IMR-90 (cell line): Measurements from ENCODE around the gene PDZD2. TPM values are rescaled to one million over a fixed set of nuclear protein-coding genes. Genes with fewer than 3 reads are reported as not detected.

Source experiments
- ATAC-seq: fragments of 200-7000 bp; cut with Tn5 transposase; 2 replicates; pipeline ENCODE4 v1.9.1; 2020; ENCODE audit warnings: low read depth, mild to moderate bottlenecking, moderate library complexity
- BruUV-seq: library from RNA; stranded (reverse); fragments of 400-500 nt; replicated peaks from 2 replicates; lab custom pipeline; 2021; lab: Mats Ljungman, UMichigan
- CTCF ChIA-PET: fragments of 300-600 bp; formaldehyde crosslinking; extraction: SDS; loops from one replicate; lab custom pipeline; 2021; ENCODE audit warnings: antibody characterized with exemption; lab: Yijun Ruan, JAX
- POLR2A ChIA-PET: fragments of 300-600 bp; sonication (Branson Sonifier 250); formaldehyde crosslinking; loops from one replicate; lab custom pipeline; 2022; ENCODE audit warnings: antibody characterized with exemption; ENCODE audit not compliant: unreplicated experiment; lab: Charles Lee
- DNase-seq: peaks from one replicate; pipeline ENCODE4 v3.0.0; 2013
- H2AFZ ChIP-seq: replicated peaks from 2 replicates; pipeline ENCODE3; 2013; ENCODE audit warnings: low read length, mild to moderate bottlenecking; ENCODE audit not compliant: poor library complexity
- H2AK5ac ChIP-seq: 2 replicates; pipeline ENCODE4 v1.6.1; 2013; ENCODE audit warnings: low read depth, low read length, inconsistent platforms
- H2AK9ac ChIP-seq: replicated peaks from 2 replicates; pipeline ENCODE3; 2013; ENCODE audit warnings: mild to moderate bottlenecking, low read depth, low read length, moderate library complexity; ENCODE audit not compliant: poor library complexity
- H2BK120ac ChIP-seq: 2 replicates; pipeline ENCODE4 v1.6.1; 2013; ENCODE audit warnings: low read depth, low read length, inconsistent platforms
- H2BK15ac ChIP-seq: 3 replicates; pipeline ENCODE4 v1.6.1; 2013; ENCODE audit warnings: low read depth, low read length, inconsistent platforms
- H2BK20ac ChIP-seq: 2 replicates; pipeline ENCODE4 v1.6.1; 2013; ENCODE audit warnings: low read depth, mild to moderate bottlenecking, inconsistent platforms, low read length, moderate library complexity
- H2BK5ac ChIP-seq: 2 replicates; pipeline ENCODE4 v1.6.1; 2013; ENCODE audit warnings: mild to moderate bottlenecking, low read depth, low read length, inconsistent platforms; ENCODE audit not compliant: poor library complexity, severe bottlenecking
- H3K14ac ChIP-seq: replicated peaks from 2 replicates; pipeline ENCODE4 v1.6.1; 2013; ENCODE audit warnings: low read depth, low read length, inconsistent platforms
- H3K18ac ChIP-seq: 2 replicates; pipeline ENCODE4 v1.6.1; 2013; ENCODE audit warnings: low read depth, low read length, control low read depth
- H3K23ac ChIP-seq: 2 replicates; pipeline ENCODE4 v1.6.1; 2013; ENCODE audit warnings: low read depth, low read length, inconsistent platforms
- H3K27ac ChIP-seq: 2 replicates; pipeline ENCODE4 v1.5.1; 2013; ENCODE audit warnings: mild to moderate bottlenecking, control low read depth, low read length; ENCODE audit not compliant: insufficient read depth
- H3K27me3 ChIP-seq: 2 replicates; pipeline ENCODE4 v1.6.1; 2013; ENCODE audit warnings: low read length; ENCODE audit not compliant: control insufficient read depth, insufficient read depth
- H3K36me3 ChIP-seq: 2 replicates; pipeline ENCODE4 v1.6.1; 2013; ENCODE audit warnings: low read length, mixed read lengths; ENCODE audit not compliant: control insufficient read depth, insufficient read depth
- H3K4ac ChIP-seq: 2 replicates; pipeline ENCODE4 v1.6.1; 2013; ENCODE audit warnings: low read depth, low read length, inconsistent platforms
- H3K4me1 ChIP-seq: 2 replicates; pipeline ENCODE4 v1.6.1; 2013; ENCODE audit warnings: low read length, mixed read lengths; ENCODE audit not compliant: control insufficient read depth, insufficient read depth
- H3K4me2 ChIP-seq: 2 replicates; pipeline ENCODE4 v1.6.1; 2013; ENCODE audit warnings: low read depth, mild to moderate bottlenecking, control low read depth, low read length, moderate library complexity
- H3K4me3 ChIP-seq: 2 replicates; pipeline ENCODE4 v1.5.1; 2013; ENCODE audit warnings: low read depth, mild to moderate bottlenecking, control low read depth, low read length, moderate library complexity; ENCODE audit not compliant: insufficient read depth
- H3K56ac ChIP-seq: 2 replicates; pipeline ENCODE4 v1.6.1; 2013; ENCODE audit warnings: low read length, inconsistent platforms; ENCODE audit not compliant: insufficient read depth; ENCODE audit errors: extremely low read depth
- H3K79me1 ChIP-seq, 2 experiments: 2 replicates each; pipeline ENCODE4 v1.6.1; 2013; ENCODE audit warnings: low read length in 2 of 2, inconsistent platforms in 1 of 2, low read depth in 1 of 2
- H3K9ac ChIP-seq: 2 replicates; pipeline ENCODE4 v1.6.1; 2013; ENCODE audit warnings: low read depth, low read length, control low read depth
- H3K9me1 ChIP-seq: 2 replicates; pipeline ENCODE4 v1.6.1; 2013; ENCODE audit warnings: low read length, inconsistent platforms; ENCODE audit not compliant: insufficient read depth
- H3K9me3 ChIP-seq: 2 replicates; pipeline ENCODE4 v1.6.1; 2013; ENCODE audit warnings: low read length; ENCODE audit not compliant: control insufficient read depth, insufficient read depth
- H4K20me1 ChIP-seq: 2 replicates; pipeline ENCODE4 v1.6.1; 2013; ENCODE audit warnings: low read length, inconsistent platforms; ENCODE audit not compliant: insufficient read depth
- H4K5ac ChIP-seq: 2 replicates; pipeline ENCODE4 v1.6.1; 2013; ENCODE audit warnings: mild to moderate bottlenecking, low read depth, low read length, control low read depth
- H4K8ac ChIP-seq, 2 experiments: 2 replicates each; pipeline ENCODE4 v1.6.1; 2013; ENCODE audit warnings: low read depth in 2 of 2, low read length in 2 of 2, control low read depth in 1 of 2, inconsistent platforms in 1 of 2
- H4K91ac ChIP-seq: 2 replicates; pipeline ENCODE4 v1.6.1; 2013; ENCODE audit warnings: low read depth, low read length, inconsistent platforms; ENCODE audit not compliant: insufficient read depth
- BHLHE40 ChIP-seq: fragments of 150-350 bp; IDR thresholded peaks from 2 replicates; pipeline ENCODE4 v1.6.1; 2016; ENCODE audit warnings: mild to moderate bottlenecking, low read depth, low read length
- MAZ ChIP-seq: IDR thresholded peaks from 2 replicates; pipeline ENCODE4 v1.6.1; 2012; ENCODE audit warnings: low read depth, mild to moderate bottlenecking, low read length, improper control_type of control experiment, moderate library complexity, borderline replicate concordance
- MXI1 ChIP-seq: IDR thresholded peaks from 2 replicates; pipeline ENCODE4 v1.6.1; 2012; ENCODE audit warnings: low read depth, mild to moderate bottlenecking, low read length, moderate library complexity, borderline replicate concordance
- NFE2L2 ChIP-seq: fragments of 150-350 bp; IDR thresholded peaks from 2 replicates; pipeline ENCODE4 v1.6.1; 2016; ENCODE audit warnings: low read depth, mild to moderate bottlenecking, low read length
- RFX5 ChIP-seq: IDR thresholded peaks from 2 replicates; pipeline ENCODE4 v1.8.0; 2012; ENCODE audit warnings: low read depth, mild to moderate bottlenecking, low read length, moderate library complexity
- WGBS, 2 experiments: methylation state at CpG; one replicate each; pipeline versions ENCODE4 v1.1.5 to v1.1.7; 2013; ENCODE audit warnings: missing lambda C conversion rate in 2 of 2; ENCODE audit not compliant: insufficient read length in 1 of 2; ENCODE audit errors: extremely low coverage in 2 of 2; 5-methylcytosine and 5-hydroxymethylcytosine counted together
- dilution Hi-C: fragments of 300-500 bp; cut with HindIII; formaldehyde crosslinking; loops from one replicate; pipeline ENCODE4 v1.14.3; 2018; ENCODE audit warnings: low sequenced_read_pairs; ENCODE audit not compliant: unreplicated experiment
- in situ Hi-C: fragments of 300-500 bp; cut with MboI; formaldehyde crosslinking; loops from 3 replicates; pipeline ENCODE4 v1.14.3; 2019; ENCODE audit warnings: low sequenced_read_pairs, inconsistent platforms, mixed read lengths
- intact Hi-C: fragments of 100-400 bp; cut with micrococcal nuclease; formaldehyde crosslinking; loops from 2 replicates; pipeline ENCODE4 v1.10.0; 2022
- polyA plus RNA-seq, 3 experiments: library from polyadenylated mRNA; depleted of rRNA; stranded (reverse); fragments of >200 nt; gene quantifications; 2 replicates each; pipeline ENCODE4 v1.2.3, GENCODE V29; 2012; ENCODE audit warnings: low replicate concordance in 1 of 3
- total RNA-seq: library from RNA; depleted of rRNA; stranded (reverse); fragments of >200 nt; gene quantifications from 2 replicates; pipeline ENCODE4 v1.2.3, GENCODE V29; 2012
- TF ChIP-seq, protein P1 (sequence below): fragments of 150-350 bp; IDR thresholded peaks from 2 replicates; pipeline ENCODE4 v1.6.1; 2016; ENCODE audit warnings: low read depth, mild to moderate bottlenecking, low read length, moderate library complexity, borderline replicate concordance

PDZD2 gene
- total and polyA plus RNA-seq, 2 of the 4 experiments (the other 2 are of a cell fraction), result under 0.01 to 0.02 TPM

- H3K14ac ChIP-seq, result no peak overlapping the region
- H2AFZ ChIP-seq, result no peak overlapping the region
- H3K9me1 ChIP-seq, result no peaks in the 10 kb centered on the region; the same call in 1 of the 2 replicates
- H4K8ac ChIP-seq, result no peak overlapping the region
- intact Hi-C loops (no loop called here), dilution Hi-C loops (no loop called here), in situ Hi-C loops (no loop called here)
- H4K5ac ChIP-seq, result no peak overlapping the region
- no peak overlapping the region for H3K56ac ChIP-seq
- BruUV-seq, result no TSS peak
- H2BK5ac ChIP-seq, result no peak overlapping the region
- H3K4me3 ChIP-seq, result no peak overlapping the region
- no CpG with 5 or more reads among the region's 5 CpGs for WGBS, 2 experiments
- H2BK120ac ChIP-seq, result no peak overlapping the region
- ChIA-PET POLR2A (no interaction called here), CTCF (no interaction called here)
- H3K9ac ChIP-seq, result no peak overlapping the region
- no peak overlapping the region for H3K4ac ChIP-seq
- H2AK9ac ChIP-seq, result no peak overlapping the region
- H3K79me1 ChIP-seq, result no peaks in the 10 kb centered on the region
- TF ChIP-seq NFE2L2, result no peak
- no peak for TF ChIP-seq MAZ
- TF ChIP-seq, protein P1, sequence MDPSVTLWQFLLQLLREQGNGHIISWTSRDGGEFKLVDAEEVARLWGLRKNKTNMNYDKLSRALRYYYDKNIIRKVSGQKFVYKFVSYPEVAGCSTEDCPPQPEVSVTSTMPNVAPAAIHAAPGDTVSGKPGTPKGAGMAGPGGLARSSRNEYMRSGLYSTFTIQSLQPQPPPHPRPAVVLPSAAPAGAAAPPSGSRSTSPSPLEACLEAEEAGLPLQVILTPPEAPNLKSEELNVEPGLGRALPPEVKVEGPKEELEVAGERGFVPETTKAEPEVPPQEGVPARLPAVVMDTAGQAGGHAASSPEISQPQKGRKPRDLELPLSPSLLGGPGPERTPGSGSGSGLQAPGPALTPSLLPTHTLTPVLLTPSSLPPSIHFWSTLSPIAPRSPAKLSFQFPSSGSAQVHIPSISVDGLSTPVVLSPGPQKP, result no peak
- no peak for TF ChIP-seq RFX5
- no peak for TF ChIP-seq BHLHE40
- no peak for TF ChIP-seq MXI1
- peaks cover 19% of the 10 kb centered on the region for H3K27me3 ChIP-seq
- no peaks in the 10 kb centered on the region; the same call in 1 of the 2 replicates for H3K4me1 ChIP-seq
- H3K4me2 ChIP-seq, result no peak overlapping the region
- no peak overlapping the region for H2AK5ac ChIP-seq
- no peak overlapping the region for H4K91ac ChIP-seq
- no peak overlapping the region for H3K23ac ChIP-seq
- H4K20me1 ChIP-seq, result no peaks in the 10 kb centered on the region
- no peak overlapping the region for H3K27ac ChIP-seq
- H2BK15ac ChIP-seq, result no peak overlapping the region
- DNase-seq (no peak), ATAC-seq (no peak)
- H2BK20ac ChIP-seq, result no peak overlapping the region
- peaks cover 6% of the 10 kb centered on the region; the same call in 1 of the 2 replicates for H3K9me3 ChIP-seq
- H3K36me3 ChIP-seq, result no peaks in the 10 kb centered on the region
- no peak overlapping the region for H3K18ac ChIP-seq
These were observed 404.2 kb downstream of the PDZD2 start for GRCh38 chr5:32043105-32043504.
